CD4-positive, alpha-beta T cell (primary cell): ENCODE results near the gene EPHB4. TPM values are rescaled to one million over a fixed set of nuclear protein-coding genes. Genes with fewer than 3 reads are reported as not detected.

Experiments
- ATAC-seq: fragments of 200-7000 bp; cut with Tn5 transposase; one replicate; pipeline ENCODE4 v1.10.0; 2022; ENCODE audit warnings: mild to moderate bottlenecking; ENCODE audit not compliant: poor library complexity
- CTCF ChIA-PET: fragments of 350-600 bp; sonication (Branson Sonifier 250); formaldehyde crosslinking; loops from one replicate; lab custom pipeline; 2021; ENCODE audit warnings: antibody characterized with exemption, inconsistent platforms; lab: Charles Lee
- POLR2A ChIA-PET: fragments of 350-600 bp; sonication (Branson Sonifier 250); formaldehyde crosslinking; loops from one replicate; lab custom pipeline; 2021; ENCODE audit warnings: antibody characterized with exemption, inconsistent platforms; lab: Charles Lee
- DNase-seq, 14 experiments: peaks; one replicate each; pipeline ENCODE4 v3.0.0-alpha.2; 2013 to 2020; ENCODE audit warnings: mixed read lengths in 2 of 14
- H3K27ac ChIP-seq, 2 donors: one replicate each; pipeline versions ENCODE4 v1.5.1 to v1.7.0; 2013; ENCODE audit warnings: low read length in 2 of 2, low read depth in 1 of 2, mild to moderate bottlenecking in 1 of 2
- H3K27me3 ChIP-seq, 2 experiments: 1 replicate in 1 of 2; 2 replicates in 1 of 2; pipeline versions ENCODE4 v1.6.1 to v1.7.0; 2013; ENCODE audit warnings: low read length in 2 of 2, control low read depth in 1 of 2, mild to moderate bottlenecking in 1 of 2, moderate library complexity in 1 of 2; ENCODE audit not compliant: insufficient read depth in 2 of 2, control insufficient read depth in 1 of 2
- H3K36me3 ChIP-seq: one replicate; pipeline ENCODE4 v1.6.1; 2013; ENCODE audit warnings: low read length, control low read depth; ENCODE audit not compliant: insufficient read depth
- H3K4me1 ChIP-seq: one replicate; pipeline ENCODE4 v1.6.1; 2013; ENCODE audit warnings: low read length, control low read depth; ENCODE audit not compliant: insufficient read depth
- H3K4me3 ChIP-seq: one replicate; pipeline ENCODE4 v1.5.1; 2013; ENCODE audit warnings: mild to moderate bottlenecking, low read length, moderate library complexity
- H3K9me3 ChIP-seq, 2 experiments: 1 replicate in 1 of 2; 2 replicates in 1 of 2; pipeline versions ENCODE4 v1.6.1 to v1.7.0; 2013; ENCODE audit warnings: low read length in 2 of 2, mild to moderate bottlenecking in 2 of 2, control low read depth in 1 of 2, moderate library complexity in 1 of 2; ENCODE audit not compliant: control insufficient read depth in 1 of 2, insufficient read depth in 1 of 2
- H3K27ac Mint-ChIP-seq: one replicate; pipeline ENCODE4 v1.8.0; 2020; ENCODE audit warnings: mixed read lengths
- H3K27me3 Mint-ChIP-seq: one replicate; pipeline ENCODE4 v1.8.0; 2021; ENCODE audit warnings: mixed read lengths
- H3K36me3 Mint-ChIP-seq: one replicate; pipeline ENCODE4 v1.8.0; 2021; ENCODE audit warnings: low read depth, mixed read lengths
- H3K4me1 Mint-ChIP-seq: one replicate; pipeline ENCODE4 v1.8.0; 2021; ENCODE audit warnings: low read depth, mixed read lengths
- H3K4me3 Mint-ChIP-seq: one replicate; pipeline ENCODE4 v1.8.0; 2020; ENCODE audit warnings: mild to moderate bottlenecking, mixed read lengths
- H3K9me3 Mint-ChIP-seq: one replicate; pipeline ENCODE4 v1.8.0; 2020; ENCODE audit warnings: mixed read lengths
- intact Hi-C, 2 experiments: fragments of 100-400 bp; cut with DNase I in 1 of 2; cut with micrococcal nuclease in 1 of 2; formaldehyde crosslinking; loops; one replicate each; pipeline versions ENCODE4 v1.15.1 to v1.9.0; 2023 to 2025; cut with DNase I, micrococcal nuclease
- total RNA-seq, 174 experiments: library from RNA in 2 of 174; stranded (reverse) in 2 of 174; gene quantifications; one replicate each; pipeline ENCODE4 v1.2.3 and lab custom pipeline; 2021 to 2026
- TF ChIP-seq, protein P1 (sequence below): fragments of 200-600 bp; IDR thresholded peaks from one replicate; pipeline ENCODE4 v1.8.0; 2022; ENCODE audit warnings: antibody characterized with exemption, mild to moderate bottlenecking

Gene EPHB4
- total RNA-seq, 2 experiments from 2014 or later: 8.4 to 8.9 TPM

DNA sequence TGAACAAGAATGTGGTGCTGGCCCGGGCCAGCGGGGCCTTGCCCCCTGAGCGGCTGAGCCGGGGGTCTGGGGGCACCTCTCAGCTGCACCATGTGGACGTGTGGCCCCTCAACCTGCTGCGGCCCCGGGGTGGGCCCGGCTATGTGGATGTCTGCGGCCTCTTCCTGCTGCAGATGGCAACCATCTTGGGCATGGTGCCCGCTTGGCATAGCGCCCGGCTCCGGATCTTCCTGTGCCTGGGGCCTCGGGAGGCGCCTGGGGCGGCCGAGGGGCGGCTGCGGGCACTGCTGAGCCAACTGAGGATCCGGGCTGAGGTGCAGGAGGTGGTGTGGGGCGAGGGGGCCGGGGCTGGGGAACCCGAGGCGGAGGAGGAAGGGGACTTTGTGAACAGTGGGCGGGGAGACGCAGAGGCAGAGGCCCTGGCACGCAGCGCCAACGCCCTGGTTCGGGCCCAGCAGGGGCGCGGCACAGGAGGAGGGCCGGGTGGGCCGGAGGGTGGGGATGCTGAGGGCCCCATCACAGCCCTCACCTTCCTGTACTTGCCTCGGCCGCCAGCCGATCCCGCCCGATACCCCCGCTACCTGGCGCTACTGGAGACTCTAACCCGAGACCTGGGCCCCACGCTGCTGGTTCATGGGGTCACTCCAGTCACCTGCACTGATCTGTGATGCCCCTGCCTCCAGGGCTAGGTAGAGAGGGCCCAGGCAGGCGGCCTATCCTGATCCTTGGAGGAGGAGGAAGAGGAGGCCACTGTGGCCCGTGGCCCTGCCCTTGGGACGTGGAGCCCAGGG lies 38.8 kb upstream of the EPHB4 start:
- no peaks in the 10 kb centered on the region for H3K27me3 Mint-ChIP-seq
- peak overlapping the region; percentile 61 for H3K4me3 ChIP-seq
- peak; percentile 58 for ATAC-seq
- no peaks in the 10 kb centered on the region for H3K9me3 Mint-ChIP-seq
- TF ChIP-seq, protein P1, sequence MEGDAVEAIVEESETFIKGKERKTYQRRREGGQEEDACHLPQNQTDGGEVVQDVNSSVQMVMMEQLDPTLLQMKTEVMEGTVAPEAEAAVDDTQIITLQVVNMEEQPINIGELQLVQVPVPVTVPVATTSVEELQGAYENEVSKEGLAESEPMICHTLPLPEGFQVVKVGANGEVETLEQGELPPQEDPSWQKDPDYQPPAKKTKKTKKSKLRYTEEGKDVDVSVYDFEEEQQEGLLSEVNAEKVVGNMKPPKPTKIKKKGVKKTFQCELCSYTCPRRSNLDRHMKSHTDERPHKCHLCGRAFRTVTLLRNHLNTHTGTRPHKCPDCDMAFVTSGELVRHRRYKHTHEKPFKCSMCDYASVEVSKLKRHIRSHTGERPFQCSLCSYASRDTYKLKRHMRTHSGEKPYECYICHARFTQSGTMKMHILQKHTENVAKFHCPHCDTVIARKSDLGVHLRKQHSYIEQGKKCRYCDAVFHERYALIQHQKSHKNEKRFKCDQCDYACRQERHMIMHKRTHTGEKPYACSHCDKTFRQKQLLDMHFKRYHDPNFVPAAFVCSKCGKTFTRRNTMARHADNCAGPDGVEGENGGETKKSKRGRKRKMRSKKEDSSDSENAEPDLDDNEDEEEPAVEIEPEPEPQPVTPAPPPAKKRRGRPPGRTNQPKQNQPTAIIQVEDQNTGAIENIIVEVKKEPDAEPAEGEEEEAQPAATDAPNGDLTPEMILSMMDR: no peak
- intact Hi-C loops: no loop called here
- peak overlapping the region; percentile 81 for H3K27ac Mint-ChIP-seq
- peak overlapping the region; percentile 71 for H3K4me3 Mint-ChIP-seq
- ChIA-PET POLR2A (interaction anchor here (1.0 to 1.4 kb wide), 2 partner anchors 9 to 14 kb away, joined by 4 read pairs; partner anchors contain the start of genes SLC12A9 and SRRT), CTCF (no interaction called here)
- H3K27ac ChIP-seq: no peak overlapping the region
- H3K9me3 ChIP-seq: no peaks in the 10 kb centered on the region
- DNase-seq: peak in 8 of 14 experiments; percentile 31 to 59 (median 42)
- H3K4me1 Mint-ChIP-seq: peaks cover 9% of the 10 kb centered on the region
- H3K4me1 ChIP-seq: peaks cover 28% of the 10 kb centered on the region
- peaks cover 27% of the 10 kb centered on the region for H3K36me3 Mint-ChIP-seq
- no peaks in the 10 kb centered on the region for H3K27me3 ChIP-seq
- H3K36me3 ChIP-seq: peaks cover 32% of the 10 kb centered on the region

DNA sequence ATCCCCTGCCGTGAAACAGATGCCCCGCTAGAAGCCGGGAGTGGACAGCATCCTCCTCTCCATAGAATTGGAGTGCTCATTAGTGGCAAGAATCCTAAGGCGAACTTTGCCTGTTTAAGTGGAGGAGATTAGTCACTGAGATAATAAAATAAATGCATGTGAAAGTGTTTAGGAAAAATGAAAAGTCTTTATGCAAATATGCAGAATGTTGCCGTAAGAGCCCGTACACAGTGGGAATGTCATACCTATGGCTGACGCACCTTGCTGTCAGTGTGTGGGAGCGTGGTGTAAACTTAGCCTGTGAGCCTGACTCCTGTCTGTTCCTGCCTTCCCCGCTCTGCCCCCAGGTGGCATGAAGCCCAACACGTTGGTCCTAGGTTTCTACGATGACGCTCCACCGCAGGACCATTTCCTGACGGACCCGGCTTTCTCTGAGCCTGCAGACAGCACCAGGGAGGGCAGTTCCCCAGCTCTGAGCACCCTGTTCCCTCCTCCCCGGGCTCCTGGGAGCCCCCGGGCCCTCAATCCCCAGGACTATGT lies 38.1 kb upstream of the EPHB4 start:
- Mint-ChIP-seq H3K4me1 (peaks cover 9% of the 10 kb centered on the region), H3K27me3 (no peaks in the 10 kb centered on the region), H3K27ac (peak overlapping the region; percentile 81), H3K9me3 (no peaks in the 10 kb centered on the region), H3K36me3 (peaks cover 34% of the 10 kb centered on the region), H3K4me3 (peak overlapping the region; percentile 42)
- H3K9me3 ChIP-seq: no peaks in the 10 kb centered on the region
- H3K4me1 ChIP-seq: peaks cover 28% of the 10 kb centered on the region
- H3K36me3 ChIP-seq: peaks cover 39% of the 10 kb centered on the region
- ChIA-PET CTCF (no interaction called here), POLR2A (interaction anchor here (0.6 kb wide), 1 partner anchor 9 kb away, joined by 3 read pairs; the partner anchor contains the start of gene SRRT)
- intact Hi-C loops: no loop called here
- no peak overlapping the region for H3K4me3 ChIP-seq
- DNase-seq (peak in 1 of 14 experiments; percentile 36), ATAC-seq (no peak)
- TF ChIP-seq, protein P1: no peak
- H3K27ac ChIP-seq: no peak overlapping the region
- no peaks in the 10 kb centered on the region for H3K27me3 ChIP-seq

DNA sequence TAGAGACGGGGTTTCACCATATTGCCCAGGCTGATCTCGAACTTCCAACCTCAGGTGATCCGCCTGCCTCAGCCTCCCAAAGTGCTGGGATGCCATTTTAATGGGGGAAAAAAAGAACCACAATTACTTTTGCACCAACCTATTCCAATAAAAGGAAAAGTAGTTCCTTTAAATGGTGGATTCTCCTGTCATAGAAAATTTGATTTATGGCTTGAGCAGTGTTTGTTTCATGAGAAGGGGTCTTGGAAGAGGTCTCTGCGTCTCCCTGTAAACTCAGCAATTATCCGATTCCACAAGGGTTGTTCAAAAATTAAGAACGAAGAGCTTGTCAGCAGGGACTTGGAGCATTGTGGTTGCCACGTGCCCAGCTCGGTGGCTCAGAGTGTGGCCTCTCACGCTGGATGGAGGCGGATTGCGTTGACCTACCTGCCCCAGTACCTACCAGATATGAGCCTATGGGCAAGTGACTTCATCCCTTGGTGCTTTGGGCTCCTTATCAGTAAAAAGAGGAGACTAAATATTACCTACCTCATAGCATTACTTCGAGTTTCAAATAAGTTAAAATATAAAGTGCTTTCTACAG lies 37.0 kb upstream of the EPHB4 start:
- peaks cover 49% of the 10 kb centered on the region for H3K36me3 ChIP-seq
- H3K27ac ChIP-seq: no peak overlapping the region
- no peak overlapping the region for H3K4me3 Mint-ChIP-seq
- no peak for DNase-seq
- TF ChIP-seq, protein P1: no peak
- H3K9me3 ChIP-seq: no peaks in the 10 kb centered on the region
- H3K27me3 Mint-ChIP-seq: no peaks in the 10 kb centered on the region
- H3K27ac Mint-ChIP-seq: no peak overlapping the region
- H3K4me3 ChIP-seq: no peak overlapping the region
- H3K9me3 Mint-ChIP-seq: no peaks in the 10 kb centered on the region
- no peaks in the 10 kb centered on the region for H3K27me3 ChIP-seq
- ChIA-PET CTCF (no interaction called here), POLR2A (no interaction called here)
- H3K36me3 Mint-ChIP-seq: peaks cover 45% of the 10 kb centered on the region
- intact Hi-C loops: no loop called here
- no peak for ATAC-seq
- H3K4me1 Mint-ChIP-seq: peaks cover 9% of the 10 kb centered on the region
- H3K4me1 ChIP-seq: peaks cover 28% of the 10 kb centered on the region
